ENCODE data around the gene NCKAP5.

DNA sequence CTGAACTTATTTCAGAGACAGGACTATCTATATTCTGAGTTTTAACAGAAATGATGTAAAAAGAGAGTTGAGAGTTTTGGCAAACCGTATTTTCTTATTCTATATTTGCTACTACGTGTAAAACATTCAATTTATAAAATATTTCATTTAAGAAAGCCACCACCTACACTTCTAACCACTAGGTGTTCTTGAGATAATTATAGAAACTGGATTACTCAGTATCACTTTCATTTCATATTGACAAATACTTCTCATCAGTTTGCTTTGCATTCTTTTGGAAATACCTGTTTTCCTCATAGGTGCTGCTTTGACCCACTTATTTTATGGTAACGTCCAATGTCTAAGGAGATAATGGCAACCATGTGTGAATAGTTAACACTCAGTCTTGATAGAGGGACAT, 794.9 kb downstream of the NCKAP5 start:
- TF ChIP-seq PHF8 (IDR thresholded peaks at IDR 0.05; ENCODE audit: borderline replicate concordance, low read depth) (no peak), KDM5A (IDR thresholded peaks at IDR 0.05) (no peak), NFE2L2 (conservative IDR thresholded peaks at IDR 0.05; ENCODE audit: low read length) (no peak), EP300 (IDR thresholded peaks at IDR 0.05) (no peak), JUN (IDR thresholded peaks at IDR 0.05) (no peak)
- TF ChIP-seq, protein P1, sequence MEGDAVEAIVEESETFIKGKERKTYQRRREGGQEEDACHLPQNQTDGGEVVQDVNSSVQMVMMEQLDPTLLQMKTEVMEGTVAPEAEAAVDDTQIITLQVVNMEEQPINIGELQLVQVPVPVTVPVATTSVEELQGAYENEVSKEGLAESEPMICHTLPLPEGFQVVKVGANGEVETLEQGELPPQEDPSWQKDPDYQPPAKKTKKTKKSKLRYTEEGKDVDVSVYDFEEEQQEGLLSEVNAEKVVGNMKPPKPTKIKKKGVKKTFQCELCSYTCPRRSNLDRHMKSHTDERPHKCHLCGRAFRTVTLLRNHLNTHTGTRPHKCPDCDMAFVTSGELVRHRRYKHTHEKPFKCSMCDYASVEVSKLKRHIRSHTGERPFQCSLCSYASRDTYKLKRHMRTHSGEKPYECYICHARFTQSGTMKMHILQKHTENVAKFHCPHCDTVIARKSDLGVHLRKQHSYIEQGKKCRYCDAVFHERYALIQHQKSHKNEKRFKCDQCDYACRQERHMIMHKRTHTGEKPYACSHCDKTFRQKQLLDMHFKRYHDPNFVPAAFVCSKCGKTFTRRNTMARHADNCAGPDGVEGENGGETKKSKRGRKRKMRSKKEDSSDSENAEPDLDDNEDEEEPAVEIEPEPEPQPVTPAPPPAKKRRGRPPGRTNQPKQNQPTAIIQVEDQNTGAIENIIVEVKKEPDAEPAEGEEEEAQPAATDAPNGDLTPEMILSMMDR (IDR thresholded peaks at IDR 0.05): no peak
- TF ChIP-seq, protein P2, sequence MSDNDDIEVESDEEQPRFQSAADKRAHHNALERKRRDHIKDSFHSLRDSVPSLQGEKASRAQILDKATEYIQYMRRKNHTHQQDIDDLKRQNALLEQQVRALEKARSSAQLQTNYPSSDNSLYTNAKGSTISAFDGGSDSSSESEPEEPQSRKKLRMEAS (IDR thresholded peaks at IDR 0.05): no peak

Measured in A549 (cell line).